Gastroesophageal sphincter (tissue), 3 donors: ENCODE data around the gene REEP3.

Source experiments
- POLR2A ChIP-seq, 2 donors: fragments of 450-650 bp; IDR thresholded peaks; one replicate each; pipeline ENCODE4 v1.6.1; 2017; ENCODE audit warnings: antibody characterized with exemption in 2 of 2, mild to moderate bottlenecking in 2 of 2, moderate library complexity in 1 of 2
- TF ChIP-seq, protein P1 (sequence below), 4 experiments: fragments of 200-600 bp in 2 of 4; fragments of 450-650 bp in 2 of 4; sonication (generic) in 1 of 4; IDR thresholded peaks; one replicate each; pipeline ENCODE4 v1.5.1; 2017 to 2019; ENCODE audit warnings: antibody characterized with exemption in 4 of 4, mild to moderate bottlenecking in 2 of 4, moderate library complexity in 2 of 4

DNA sequence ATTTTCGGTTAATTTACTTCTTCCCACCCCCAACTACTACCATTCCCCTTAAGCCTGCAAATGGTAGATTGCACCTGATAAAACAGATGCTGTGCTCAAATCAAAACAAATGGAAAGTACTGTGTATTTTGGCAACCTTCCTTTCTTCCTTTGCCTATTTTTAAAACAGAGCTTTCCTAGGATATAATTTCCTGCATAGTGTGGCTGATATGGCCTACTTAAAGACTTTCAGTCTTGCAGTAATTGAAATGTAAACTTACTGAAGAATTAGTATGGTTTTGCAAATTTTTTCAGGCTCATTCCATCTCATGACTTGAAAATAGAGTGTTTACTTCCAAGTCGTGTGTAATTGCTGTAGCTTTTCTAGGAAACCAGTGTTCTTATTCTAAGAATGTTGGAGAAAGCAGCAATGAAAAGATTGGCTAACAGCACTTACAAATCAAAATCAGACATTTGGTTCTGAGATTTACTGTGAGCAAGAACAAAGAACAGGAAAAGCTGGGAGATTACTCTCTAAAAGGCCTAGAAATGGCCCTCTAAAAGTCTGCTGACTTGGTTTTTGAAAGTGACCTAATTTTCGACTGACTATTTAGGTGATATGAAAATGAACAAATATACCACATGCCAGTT lies 52.0 kb downstream of the REEP3 start:
- TF ChIP-seq, protein P1, sequence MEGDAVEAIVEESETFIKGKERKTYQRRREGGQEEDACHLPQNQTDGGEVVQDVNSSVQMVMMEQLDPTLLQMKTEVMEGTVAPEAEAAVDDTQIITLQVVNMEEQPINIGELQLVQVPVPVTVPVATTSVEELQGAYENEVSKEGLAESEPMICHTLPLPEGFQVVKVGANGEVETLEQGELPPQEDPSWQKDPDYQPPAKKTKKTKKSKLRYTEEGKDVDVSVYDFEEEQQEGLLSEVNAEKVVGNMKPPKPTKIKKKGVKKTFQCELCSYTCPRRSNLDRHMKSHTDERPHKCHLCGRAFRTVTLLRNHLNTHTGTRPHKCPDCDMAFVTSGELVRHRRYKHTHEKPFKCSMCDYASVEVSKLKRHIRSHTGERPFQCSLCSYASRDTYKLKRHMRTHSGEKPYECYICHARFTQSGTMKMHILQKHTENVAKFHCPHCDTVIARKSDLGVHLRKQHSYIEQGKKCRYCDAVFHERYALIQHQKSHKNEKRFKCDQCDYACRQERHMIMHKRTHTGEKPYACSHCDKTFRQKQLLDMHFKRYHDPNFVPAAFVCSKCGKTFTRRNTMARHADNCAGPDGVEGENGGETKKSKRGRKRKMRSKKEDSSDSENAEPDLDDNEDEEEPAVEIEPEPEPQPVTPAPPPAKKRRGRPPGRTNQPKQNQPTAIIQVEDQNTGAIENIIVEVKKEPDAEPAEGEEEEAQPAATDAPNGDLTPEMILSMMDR (IDR thresholded peaks at IDR 0.05) = no peak
- no peak for TF ChIP-seq POLR2A (IDR thresholded peaks at IDR 0.05)
